NCI-H1105 treated with DMSO at 0.1 percent for 48 hours (cell line): ENCODE measurements around the gene CHP1.
"Not testable (repeated sequence)": the region's sequence is repeated elsewhere in the genome, so short reads cannot be mapped to it uniquely, and the experiment has no call there.

Experiments
- DNase-seq: peaks from one replicate; lab custom pipeline; 2025; lab: John Stamatoyannopoulos, UW

CHP1 gene

DNA sequence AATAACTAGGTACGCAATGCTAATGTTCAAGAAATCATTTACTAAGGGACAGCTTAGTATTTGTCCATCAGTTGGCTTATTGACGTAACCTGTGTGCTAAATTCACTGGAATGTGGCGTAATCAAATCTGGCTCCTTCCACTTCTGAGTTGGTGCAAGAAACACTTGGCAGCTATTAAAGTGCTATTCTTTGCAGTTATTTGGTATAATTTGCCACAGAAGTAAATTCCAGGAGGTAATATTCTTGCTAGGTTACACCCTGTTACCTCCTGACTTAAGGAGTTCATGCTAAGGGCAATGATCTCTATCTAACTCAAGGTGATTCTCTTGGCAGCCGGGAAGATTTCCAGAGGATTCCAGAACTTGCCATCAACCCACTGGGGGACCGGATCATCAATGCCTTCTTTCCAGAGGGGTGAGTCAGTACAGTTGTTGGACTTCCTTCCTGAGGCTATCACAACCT lies 25.5 kb downstream of the CHP1 start:
- DNase-seq = no peak

DNA sequence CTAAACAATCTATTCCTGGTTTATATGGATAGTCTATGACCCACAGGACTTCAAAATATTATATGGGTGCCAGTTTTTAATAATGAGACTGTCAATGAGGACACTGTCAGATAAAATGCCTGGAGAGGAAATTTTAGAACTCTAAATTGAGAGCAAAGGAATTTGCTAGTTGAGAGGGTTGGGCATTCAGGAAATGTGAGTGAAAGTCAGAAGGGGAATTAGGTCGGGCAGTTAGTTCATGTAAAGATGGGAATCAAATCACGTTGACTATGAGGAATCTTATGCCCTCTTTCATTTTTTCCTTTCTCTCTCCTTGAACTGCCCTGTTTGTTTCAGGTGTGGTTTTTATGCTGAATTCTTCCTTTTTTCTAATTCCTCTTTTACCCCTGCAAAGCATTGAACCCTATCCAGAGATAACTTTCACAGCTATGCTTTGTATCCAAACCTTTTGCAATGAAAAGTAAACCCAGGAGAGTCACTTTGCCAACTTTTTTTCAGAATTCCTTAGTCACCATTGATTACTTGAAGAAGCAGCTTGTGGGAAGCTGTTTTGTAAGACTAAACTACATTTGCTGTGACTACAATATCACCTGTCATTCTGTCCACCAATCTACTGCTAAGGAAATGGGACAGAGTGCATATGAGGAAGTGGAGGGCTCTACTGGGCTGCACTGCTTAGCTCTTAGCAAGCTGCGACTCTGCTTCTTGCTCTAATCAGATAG lies 27.8 kb downstream of the CHP1 start:
- DNase-seq = no peak

DNA sequence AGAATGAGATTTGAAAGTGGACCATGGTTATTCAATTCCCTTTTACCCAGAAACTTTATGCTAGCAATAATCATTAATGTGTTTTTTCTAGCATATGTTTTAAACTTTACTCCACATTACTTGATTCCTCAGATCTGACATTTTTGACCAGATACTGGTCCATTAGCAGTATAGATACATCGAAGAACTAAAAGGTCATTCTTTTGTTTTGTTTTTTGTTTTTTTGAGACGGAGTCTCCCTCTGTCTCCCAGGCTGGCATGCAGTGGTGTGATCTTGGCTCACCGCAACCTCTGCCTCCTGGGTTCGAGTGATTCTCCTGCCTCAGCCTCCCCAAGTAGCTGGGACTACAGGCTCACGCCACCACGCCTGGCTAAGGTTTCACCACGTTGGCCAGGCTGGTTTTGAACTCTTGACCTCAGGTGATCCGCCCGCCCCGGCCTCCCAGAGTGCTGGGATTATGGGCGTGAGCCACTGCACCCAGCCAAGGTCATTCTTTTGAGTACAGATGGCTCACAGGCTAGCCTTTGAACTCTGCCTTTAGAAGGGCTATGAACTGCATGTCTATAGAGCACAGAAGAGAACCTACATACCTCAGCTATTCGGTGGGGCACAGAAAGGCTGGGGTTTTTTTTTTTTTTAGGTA lies 28.6 kb downstream of the CHP1 start:
- no peak for DNase-seq

DNA sequence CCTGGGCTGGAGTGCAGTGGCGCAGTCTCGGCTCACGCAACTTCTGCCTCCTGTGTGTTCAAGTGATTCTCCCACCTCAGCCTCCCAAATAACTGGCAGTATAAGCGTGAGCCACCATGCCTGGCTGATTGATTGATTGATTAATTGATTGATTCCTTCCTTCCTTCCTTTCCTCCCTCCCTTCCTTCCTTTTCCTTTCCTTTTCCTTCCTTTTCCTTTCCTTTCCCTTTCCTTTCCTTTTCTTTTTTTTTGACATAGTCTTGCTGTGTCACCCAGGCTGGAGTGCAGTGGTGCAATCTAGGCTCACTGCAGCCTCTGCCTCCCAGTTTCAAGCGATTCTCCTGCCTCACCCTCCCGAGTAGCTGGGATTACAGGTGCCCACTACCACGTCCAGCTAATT lies 29.9 kb downstream of the CHP1 start:
- not testable (repeated sequence) for DNase-seq

DNA sequence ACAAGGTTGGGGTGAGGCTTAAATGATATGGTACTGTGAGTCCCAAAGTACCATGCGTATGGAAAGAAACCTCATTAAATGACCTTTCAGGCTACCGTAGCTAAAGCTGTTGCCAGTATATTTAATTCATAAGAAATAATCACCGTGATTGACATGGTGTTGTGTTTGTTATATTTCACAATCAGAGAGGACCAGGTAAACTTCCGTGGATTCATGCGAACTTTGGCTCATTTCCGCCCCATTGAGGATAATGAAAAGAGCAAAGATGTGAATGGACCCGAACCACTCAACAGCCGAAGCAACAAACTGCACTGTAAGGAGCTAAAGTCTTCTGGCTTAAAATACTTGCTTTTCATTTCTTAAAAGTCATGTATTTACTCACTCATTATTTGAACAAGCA lies 31.5 kb downstream of the CHP1 start:
- DNase-seq = no peak

DNA sequence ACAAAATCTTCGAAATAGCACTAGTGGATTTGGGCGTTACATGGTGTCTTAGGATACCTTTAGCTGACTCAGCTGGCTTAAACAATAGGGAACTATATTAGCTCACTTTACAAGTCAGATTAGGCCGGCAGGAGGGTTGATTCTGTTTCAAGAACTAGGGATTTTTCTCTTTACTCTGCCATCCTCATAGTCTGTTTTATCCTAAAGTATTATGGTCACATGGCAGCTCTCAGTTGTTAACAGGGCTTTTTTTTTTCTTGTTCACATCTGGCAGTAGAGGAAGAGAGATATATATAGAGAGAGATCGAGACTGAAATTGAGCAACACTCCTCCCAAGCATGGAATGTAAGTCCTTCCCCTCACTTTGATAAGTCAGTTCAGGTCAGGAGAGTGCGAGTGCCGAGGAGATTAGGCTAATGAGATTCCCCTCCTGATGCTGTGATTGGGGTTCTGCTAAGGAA lies 32.9 kb downstream of the CHP1 start:
- DNase-seq = no peak

DNA sequence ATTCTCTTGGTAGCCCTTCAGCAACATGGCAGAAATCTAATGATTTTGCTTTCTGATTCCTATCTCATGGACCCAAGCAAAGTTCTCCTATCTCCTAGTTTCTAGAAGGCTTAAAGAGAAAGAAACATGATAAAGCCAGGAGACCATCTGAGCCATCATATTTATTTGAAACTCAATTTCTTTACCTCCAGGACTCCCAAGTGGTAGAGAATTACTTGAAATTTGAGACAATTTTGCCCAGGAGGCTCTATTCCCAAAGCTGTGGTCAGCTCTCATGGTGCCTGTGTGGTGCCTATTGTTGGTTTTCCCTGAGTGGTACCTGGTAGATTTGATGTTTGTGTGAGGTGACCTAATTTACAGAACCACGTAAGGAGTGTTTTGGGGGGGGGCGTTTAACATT lies 38.8 kb downstream of the CHP1 start:
- DNase-seq = no peak

DNA sequence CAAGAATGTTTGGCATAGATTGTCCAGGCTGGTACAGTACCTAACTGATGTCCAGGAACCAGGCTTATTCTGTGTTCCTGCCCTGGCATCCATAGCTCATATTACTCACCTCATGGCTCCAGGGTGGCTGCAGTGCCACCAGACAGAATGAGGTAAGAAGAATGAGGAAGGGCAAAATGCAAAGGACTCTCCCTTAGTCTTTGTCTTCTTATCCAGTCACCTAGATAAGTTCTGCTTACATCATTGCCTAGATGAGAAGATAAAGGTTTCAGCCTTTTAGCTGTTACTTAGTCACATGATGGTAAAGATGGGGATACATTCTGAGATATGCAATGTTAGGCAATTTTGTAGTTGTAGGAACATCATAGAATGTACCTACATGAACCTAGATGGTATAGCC lies 45.8 kb downstream of the CHP1 start:
- no peak for DNase-seq

DNA sequence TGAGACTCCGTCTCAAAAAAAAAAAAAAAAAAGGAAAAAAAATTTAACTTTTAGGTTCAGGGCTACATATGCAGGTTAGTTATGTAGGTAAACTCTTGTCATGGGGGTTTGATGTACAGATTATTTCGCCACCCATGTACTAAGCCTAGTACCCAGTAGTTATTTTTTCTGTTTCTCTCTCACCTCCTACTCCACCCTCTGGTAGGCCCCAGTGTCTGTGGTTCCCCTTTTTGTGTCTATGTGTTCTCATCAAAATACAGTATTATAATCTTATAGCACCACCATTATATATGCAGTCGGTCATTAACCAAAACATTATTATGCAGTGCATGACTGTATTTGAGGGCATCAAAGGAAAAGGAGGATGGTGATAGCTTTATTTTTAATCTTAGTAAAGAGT lies 47.3 kb downstream of the CHP1 start:
- DNase-seq = no peak

DNA sequence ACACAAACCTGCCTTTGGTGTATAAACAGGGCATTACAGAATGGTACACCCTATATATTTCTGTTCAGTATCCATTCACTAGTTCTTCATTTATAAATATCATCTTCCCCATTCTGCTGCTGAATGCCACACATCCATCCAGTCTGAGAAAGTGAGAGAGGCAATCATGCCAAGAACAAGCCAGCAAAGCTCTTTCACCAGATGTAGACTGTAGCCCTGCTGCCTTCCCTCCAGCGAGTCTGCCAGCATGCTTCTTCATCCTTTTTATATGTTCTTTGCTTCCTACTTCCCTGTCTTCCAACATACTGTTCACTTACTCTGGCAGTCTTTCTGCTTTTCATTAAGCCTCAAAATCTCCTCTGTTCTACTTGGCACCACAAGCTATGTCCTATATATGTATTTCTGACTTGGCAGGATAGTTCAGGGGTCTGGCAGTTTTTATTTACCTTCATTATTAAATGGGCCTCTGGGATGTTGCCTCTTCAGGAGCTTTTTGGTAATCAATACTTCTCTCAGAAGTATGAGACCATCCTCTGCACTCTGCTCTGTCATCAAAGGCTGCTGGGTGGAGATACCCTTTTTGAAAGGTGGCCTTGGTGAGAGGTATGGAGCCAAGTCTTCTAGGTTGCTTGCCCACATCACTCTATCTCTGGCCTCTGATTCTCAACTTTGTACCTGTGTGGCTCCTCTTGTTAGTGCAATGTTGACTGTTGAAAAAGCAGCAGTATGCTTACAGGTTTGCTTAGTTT lies 48.6 kb downstream of the CHP1 start:
- DNase-seq = no peak

DNA sequence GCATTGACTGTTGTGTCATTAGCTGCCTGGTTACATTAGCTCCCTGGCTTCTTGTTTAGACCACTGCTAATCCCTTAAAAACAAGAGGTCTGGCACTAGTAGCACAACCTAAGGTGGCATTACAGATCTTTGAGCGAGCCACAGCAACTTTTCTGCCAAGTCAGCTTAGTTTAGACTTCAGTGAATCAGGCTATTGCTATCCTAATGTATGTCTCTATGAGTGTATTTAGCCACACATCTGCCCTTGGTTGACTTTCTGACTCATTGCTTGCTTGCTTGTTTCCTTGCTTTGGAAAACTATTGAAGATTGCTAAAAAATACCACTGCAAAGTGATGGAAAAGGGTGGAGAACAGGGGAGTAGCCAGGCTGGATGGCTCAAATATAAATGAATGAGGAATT lies 50.2 kb downstream of the CHP1 start:
- no peak for DNase-seq

DNA sequence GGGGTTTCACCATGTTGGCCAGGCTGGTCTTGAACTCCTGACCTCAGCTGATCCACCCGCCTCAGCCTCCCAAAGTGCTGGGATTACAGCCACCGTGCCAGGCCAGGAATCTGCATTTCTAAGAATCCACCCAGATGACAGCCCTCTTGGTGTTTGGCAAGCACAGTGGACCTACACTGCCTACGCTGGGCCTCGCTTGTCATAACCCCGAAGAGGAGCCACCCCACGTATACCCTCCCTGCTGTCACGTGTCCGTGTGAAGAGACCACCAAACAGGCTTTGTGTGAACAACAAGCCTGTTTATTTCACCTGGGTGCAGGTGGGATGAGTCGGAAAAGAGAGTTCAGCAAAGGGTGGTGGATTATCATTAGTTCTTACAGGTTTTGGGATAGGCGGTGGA lies 51.4 kb downstream of the CHP1 start:
- DNase-seq = not testable (repeated sequence)

DNA sequence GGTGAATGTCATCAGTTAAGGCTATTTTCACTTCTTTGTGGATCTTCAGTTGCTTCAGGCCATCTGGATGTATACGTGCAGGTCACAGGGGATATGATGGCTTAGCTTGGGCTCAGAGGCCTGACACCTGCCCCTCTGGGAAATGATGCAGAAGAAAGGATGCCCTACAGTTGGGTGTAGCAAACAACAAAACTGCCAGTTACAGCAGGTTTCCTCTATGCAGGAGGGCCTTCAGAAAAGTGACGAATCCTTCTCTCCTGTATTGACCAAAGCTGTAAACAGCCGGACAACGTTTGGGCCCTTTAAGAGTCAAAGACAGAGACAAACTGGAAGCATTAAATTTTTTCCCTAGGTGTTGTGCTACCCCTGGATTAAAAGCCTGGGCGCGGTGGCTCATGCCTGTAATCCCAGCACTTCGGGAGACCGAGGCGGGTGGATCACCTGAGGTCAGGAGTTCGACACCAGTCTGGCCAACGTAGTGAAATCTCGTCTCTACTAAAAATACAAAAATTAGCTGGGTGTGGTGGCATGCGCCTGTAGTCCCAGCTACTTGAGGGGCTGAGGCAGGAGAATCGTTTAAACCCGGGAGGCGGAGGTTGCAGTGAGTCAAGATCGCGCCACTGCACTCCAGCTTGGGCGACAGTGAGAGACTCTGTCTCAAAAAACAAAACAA lies 52.0 kb downstream of the CHP1 start:
- DNase-seq = not testable (repeated sequence)

DNA sequence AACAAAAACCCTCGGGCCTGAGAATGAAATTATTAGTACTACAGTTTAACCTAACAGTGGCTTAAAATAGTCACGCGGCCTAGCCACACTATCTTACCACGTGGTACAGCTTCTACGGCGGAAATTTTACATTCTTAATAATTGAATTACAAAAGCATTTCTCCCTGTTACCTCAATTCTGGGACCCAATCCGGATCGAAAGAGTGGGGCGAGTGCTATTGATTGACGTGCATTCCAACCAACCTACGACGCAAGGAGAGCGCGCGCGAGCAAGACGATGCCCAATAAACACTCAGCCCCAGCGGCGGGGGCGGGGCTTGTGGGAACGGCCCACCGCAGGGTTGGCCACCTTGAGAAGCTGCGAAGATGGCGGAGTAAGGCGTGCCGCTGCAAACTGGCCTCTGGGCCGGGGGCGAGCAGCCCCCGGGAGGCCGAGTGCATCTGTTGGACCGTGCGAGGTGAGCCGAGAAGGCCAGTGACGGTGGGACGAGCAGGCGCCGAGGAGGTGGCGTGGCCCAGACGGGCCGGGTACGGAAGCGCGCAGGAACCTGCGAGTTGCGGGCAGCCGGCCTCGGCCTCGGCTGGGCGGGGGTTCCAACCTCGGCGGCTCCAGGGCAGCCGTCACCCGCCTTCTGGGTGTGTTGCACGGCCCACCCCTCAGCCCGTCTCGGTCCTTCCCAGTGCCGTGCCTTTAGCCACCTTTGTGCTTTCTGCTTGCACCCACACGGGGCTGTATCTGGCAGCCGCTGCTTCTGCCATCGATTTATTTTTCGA lies 52.8 kb downstream of the CHP1 start:
- peak; percentile 93 for DNase-seq

DNA sequence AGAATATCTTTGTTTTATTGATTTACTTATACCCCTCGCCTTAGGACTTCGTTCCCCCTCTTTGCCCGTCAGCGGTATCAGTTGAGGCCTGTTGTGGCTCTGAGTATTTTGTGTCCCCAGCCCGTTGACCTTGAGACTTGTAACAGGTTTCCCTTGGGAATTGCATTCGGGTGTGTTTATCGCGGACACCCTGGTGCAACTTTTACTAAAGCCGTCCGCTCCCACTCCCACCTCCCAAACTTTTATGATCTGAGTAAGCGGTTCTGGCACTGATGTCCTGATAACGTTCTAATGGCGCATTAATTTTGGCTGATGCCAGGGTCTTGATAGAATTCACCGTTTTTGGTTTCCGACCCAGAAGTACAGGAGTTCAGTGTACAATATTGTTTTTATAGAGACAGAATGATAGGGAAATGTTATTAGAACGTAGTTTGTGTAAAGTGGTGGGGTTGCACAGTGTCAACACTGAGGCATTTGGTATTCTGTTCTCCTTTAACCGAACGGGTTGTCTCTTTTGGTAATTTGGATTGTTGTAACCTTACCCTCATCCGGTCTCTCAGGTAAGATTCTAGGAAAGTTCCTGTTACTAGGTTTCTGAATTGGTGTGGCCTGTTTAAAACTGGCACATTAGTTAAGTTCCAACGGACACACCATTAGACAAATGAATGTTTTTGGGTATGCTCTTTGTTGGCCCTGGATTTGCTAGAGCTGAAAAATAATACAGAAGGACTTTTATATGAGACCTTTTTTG lies 53.5 kb downstream of the CHP1 start:
- DNase-seq = no peak

DNA sequence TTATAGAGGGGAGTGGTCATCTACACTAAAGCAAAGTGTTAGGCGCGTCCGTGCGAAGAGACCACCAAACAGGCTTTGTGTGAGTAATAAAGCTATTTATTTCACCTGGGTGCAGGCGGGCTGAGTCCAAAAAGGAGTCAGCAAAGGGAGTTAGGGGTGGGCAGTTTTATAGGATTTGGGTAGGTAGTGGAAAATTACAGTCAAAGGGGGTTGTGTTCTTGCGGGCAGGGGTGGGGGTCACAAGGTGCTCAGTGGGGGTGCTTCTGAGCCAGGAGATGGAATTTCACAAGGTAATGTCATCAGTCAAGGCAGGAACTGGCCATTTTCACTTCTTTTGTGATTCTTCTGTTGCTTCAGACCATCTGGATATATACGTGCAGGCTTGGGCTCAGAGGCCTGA lies 54.2 kb downstream of the CHP1 start:
- no peak for DNase-seq

DNA sequence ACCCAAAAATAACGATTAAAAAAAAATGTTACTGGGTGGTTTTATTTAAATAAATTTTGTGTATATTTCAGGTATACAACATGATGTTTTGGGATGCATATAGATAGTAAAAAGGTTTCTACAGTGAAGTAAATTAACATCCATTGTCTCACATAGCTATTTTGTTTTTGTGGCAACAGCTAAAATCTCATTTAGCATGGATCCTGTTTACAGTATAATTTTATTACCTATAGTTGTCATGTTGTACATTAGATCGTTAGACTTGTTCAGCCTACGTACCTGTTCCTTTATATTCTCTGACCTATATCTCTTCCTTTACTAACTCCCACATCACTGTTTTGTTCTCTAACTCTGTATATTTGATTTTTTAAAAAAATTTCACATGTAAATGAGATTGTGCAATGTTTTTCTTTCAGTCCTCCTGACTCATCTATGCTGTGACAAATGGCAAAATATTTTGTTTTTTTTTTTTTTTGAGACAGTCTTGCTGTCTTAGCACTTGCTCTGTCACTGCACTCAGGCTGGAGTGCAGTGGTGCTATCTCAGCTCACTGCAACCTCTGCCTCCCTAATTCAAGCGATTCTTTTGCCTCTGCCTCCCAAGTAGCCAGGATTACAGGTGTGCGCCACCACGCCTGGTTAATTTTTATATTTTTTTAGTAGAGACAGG lies 55.7 kb downstream of the CHP1 start:
- DNase-seq = no peak

DNA sequence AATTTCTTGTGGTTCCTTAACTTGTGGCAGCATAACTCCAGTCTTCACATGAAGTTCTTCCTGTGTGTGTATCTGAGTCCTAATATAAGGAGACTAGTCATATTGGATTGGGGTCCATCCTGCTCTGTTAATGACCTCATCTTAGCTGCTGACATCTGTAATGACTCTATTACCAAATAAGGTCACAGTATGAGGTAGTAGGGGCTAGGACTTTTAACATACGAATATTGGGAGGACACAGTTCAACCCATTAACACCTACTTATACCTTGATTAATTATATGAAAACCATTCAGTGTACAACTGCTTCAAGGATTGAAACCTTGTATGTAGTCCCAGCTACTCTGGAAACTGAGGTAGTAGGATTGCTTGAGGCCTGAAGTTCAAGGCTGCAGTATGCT lies 57.4 kb downstream of the CHP1 start:
- no peak for DNase-seq

DNA sequence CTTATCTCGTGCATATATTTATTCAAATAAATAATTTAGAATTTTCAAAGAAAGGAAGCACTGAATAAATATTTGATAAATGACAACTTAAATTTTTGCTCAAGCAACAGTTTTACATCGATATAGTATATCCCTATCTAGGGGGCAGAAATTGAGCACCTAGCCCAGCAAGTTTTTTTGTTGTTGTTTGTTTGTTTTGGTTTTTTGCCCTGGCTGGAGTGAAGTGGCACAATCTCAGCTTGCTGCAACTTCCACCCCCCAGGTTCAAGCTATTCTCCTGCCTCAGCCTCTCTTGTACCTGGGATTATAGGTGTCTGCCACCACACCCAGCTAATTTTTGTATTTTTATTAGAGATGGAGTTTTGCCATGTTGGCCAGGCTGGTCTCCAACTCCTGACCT lies 58.9 kb downstream of the CHP1 start:
- no peak for DNase-seq

DNA sequence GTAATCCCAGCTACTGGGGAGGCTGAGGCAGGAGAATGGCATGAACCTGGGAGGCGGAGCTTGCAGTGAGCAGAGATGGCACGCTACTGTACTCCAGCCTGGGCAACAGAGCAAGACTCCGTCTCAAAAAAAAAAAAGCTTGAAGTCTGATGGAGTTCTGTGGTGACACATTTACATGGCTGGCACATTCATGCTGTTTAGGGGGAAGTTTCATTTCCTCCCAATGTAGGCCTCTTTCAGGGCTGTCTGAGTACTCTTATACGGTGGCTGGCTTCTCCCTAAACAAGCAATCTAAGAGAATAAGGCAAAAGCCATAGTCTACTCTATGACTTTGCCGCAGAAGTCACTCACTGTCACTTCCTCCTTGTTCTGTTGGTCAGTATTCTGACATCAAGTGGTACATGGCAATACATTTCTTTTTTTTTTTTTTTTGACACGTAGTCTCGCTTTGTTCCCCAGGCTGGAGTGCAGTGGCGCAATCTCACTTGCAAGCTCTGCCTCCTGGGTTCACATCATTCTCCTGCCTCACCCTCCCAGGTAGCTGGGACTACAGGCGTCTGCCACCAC lies 60.1 kb downstream of the CHP1 start:
- DNase-seq = no peak
